ENCODE measurements around the gene SUMO4.

SUMO4 gene

DNA sequence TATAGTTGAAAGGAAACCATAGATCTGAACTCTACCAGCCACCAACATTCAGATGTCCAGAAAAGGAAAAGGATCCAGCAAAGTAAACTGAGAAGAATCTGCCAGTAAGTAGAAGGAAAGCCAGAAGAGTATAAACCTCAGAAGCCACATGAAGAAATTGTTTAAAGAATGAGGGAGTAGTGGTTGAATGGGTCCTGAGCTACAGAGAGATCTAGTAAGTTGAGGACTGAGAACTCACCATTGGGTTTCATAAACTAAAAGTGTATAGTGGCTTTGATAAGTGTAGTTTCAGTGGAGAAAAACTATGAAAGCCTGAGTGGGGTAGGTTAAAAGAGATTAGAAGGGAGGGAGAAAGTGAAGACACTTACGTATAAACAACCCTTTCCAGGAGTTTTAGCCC lies 32.0 kb upstream of the SUMO4 start:
- FAIRE-seq (peak; percentile 61), DNase-seq (ENCODE audit: insufficient read length) (no peak)
- no peak for TF ChIP-seq POLR2A (IDR thresholded peaks at IDR 0.05; ENCODE audit: low read depth, low read length)
- TF ChIP-seq POLR2AphosphoS5 (IDR thresholded peaks at IDR 0.05; ENCODE audit: low read depth, low read length) = no peak
- TF ChIP-seq TAF1 (IDR thresholded peaks at IDR 0.05; ENCODE audit: borderline replicate concordance, low read depth, low read length) = no peak

GRCh38 chr6:149371154-149371553 lies 28.9 kb upstream of the SUMO4 start:
- FAIRE-seq (peak; percentile 63), DNase-seq (ENCODE audit: insufficient read length) (no peak)
- TF ChIP-seq POLR2AphosphoS5 (IDR thresholded peaks at IDR 0.05; ENCODE audit: low read depth, low read length) (no peak), TAF1 (IDR thresholded peaks at IDR 0.05; ENCODE audit: borderline replicate concordance, low read depth, low read length) (no peak), POLR2A (IDR thresholded peaks at IDR 0.05; ENCODE audit: low read depth, low read length) (no peak)

GRCh38 chr6:149372062-149372461 lies 28.0 kb upstream of the SUMO4 start:
- DNase-seq (ENCODE audit: insufficient read length) (no peak), FAIRE-seq (no peak)
- TF ChIP-seq POLR2AphosphoS5 (IDR thresholded peaks at IDR 0.05; ENCODE audit: low read depth, low read length) (no peak), TAF1 (IDR thresholded peaks at IDR 0.05; ENCODE audit: borderline replicate concordance, low read depth, low read length) (no peak), POLR2A (IDR thresholded peaks at IDR 0.05; ENCODE audit: low read depth, low read length) (no peak)

- no peak for TF ChIP-seq POLR2AphosphoS5 (IDR thresholded peaks at IDR 0.05; ENCODE audit: low read depth, low read length)
- TF ChIP-seq POLR2A (IDR thresholded peaks at IDR 0.05; ENCODE audit: low read depth, low read length) = no peak
- TF ChIP-seq TAF1 (IDR thresholded peaks at IDR 0.05; ENCODE audit: borderline replicate concordance, low read depth, low read length) = no peak
- no peak for DNase-seq (ENCODE audit: insufficient read length)
- FAIRE-seq = no peak
These were observed 26.6 kb upstream of the SUMO4 start for GRCh38 chr6:149373511-149373910.

- DNase-seq (ENCODE audit: insufficient read length) (no peak), FAIRE-seq (no peak)
- TF ChIP-seq POLR2AphosphoS5 (IDR thresholded peaks at IDR 0.05; ENCODE audit: low read depth, low read length) = no peak
These were observed 20.1 kb upstream of the SUMO4 start for GRCh38 chr6:149379977-149380376.

DNA sequence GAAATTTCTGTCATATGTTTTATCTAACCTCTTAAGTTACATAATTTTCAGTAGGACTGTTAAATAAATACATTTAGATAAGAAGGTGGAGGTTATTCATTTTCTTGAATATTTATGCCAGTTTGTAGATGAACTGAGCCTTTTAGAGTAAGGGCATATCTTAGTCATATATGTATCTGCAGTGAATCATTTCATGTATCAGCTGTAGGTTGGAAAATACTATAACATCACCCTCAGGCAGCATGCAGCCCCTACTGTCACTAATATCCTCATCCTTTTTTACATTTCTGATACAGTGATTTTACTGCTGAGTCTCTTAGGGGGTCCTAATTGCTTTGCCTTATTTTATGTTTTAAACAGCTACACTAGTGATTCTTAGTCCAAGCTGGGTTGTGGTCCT lies 19.5 kb upstream of the SUMO4 start:
- no peak for FAIRE-seq
- TF ChIP-seq TAF1 (IDR thresholded peaks at IDR 0.05; ENCODE audit: borderline replicate concordance, low read depth, low read length) (no peak), POLR2A (IDR thresholded peaks at IDR 0.05; ENCODE audit: low read depth, low read length) (no peak), POLR2AphosphoS5 (IDR thresholded peaks at IDR 0.05; ENCODE audit: low read depth, low read length) (no peak)
- no peak for DNase-seq (ENCODE audit: insufficient read length)

DNA sequence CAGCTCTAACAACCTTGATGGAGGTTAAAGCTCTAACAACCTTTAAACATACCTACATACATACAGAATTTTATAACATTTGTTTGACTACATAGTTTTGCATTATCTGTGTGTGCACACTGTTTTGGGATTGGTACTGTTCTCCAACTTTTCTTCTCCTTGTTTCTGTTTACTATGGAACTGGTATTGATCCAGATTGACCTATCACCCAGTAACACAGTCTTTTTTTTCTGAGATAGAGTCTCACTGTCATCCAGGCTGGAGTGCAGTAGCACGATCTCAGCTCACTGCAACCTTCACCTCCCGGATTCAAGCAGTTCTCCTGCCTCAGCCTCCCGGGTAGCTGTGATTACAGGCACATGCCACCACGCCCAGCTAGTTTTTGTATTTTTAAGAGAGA lies 16.7 kb upstream of the SUMO4 start:
- TF ChIP-seq POLR2A (IDR thresholded peaks at IDR 0.05; ENCODE audit: low read depth, low read length) (no peak), POLR2AphosphoS5 (IDR thresholded peaks at IDR 0.05; ENCODE audit: low read depth, low read length) (no peak), TAF1 (IDR thresholded peaks at IDR 0.05; ENCODE audit: borderline replicate concordance, low read depth, low read length) (no peak)
- FAIRE-seq (no peak), DNase-seq (ENCODE audit: insufficient read length) (no peak)

DNA sequence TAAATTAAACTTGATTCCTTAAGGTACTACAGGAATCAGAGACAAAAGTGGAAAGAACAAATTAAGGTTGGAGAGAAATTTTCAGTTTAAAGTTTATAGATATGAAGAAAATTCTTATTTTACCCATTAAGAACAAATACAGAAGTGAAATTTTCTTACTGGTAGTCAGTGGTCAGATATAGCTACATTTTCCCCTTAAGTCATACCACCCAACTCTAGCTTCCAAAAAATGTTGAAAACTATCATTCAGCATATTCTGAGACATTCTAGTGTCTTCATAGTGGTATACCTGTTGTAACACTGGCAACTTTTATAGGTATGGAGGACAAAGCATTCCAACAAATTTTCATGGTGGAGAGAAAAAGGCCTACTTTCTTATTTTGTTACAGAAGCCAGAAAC lies 15.6 kb upstream of the SUMO4 start:
- TF ChIP-seq TAF1 (IDR thresholded peaks at IDR 0.05; ENCODE audit: borderline replicate concordance, low read depth, low read length) (no peak), POLR2A (IDR thresholded peaks at IDR 0.05; ENCODE audit: low read depth, low read length) (no peak), POLR2AphosphoS5 (IDR thresholded peaks at IDR 0.05; ENCODE audit: low read depth, low read length) (no peak)
- FAIRE-seq (no peak), DNase-seq (ENCODE audit: insufficient read length) (no peak)

DNA sequence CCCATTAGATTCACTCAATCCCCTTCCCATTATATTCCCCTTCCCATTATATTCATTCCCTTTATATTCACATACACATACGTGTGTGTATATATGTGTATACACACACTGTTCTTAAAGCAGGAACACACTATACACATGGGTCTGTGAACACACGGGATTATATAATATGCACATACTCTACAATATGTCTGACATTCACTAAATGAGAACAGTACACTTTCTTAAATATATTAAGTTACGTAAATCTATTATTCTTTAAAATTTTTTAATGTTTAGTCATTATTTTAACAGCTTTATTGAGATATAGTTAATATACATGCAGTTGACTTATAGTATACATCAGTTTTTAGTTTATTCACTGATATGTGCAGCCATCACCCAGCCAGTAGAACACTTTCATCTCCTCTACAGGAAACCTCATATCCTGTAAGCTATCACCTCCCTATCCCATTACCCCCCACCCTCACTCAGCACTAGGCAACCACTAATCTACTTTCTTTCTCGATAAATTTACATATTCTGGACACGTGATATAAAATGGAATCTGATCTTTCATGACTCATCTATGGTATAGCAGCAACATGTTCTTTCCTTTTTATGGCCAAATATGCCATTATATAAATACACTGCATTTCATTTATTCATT lies 13.9 kb upstream of the SUMO4 start:
- TF ChIP-seq POLR2A (IDR thresholded peaks at IDR 0.05; ENCODE audit: low read depth, low read length) = no peak
- TF ChIP-seq TAF1 (IDR thresholded peaks at IDR 0.05; ENCODE audit: borderline replicate concordance, low read depth, low read length) = no peak
- no peak for TF ChIP-seq POLR2AphosphoS5 (IDR thresholded peaks at IDR 0.05; ENCODE audit: low read depth, low read length)
- FAIRE-seq (no peak), DNase-seq (ENCODE audit: insufficient read length) (no peak)

DNA sequence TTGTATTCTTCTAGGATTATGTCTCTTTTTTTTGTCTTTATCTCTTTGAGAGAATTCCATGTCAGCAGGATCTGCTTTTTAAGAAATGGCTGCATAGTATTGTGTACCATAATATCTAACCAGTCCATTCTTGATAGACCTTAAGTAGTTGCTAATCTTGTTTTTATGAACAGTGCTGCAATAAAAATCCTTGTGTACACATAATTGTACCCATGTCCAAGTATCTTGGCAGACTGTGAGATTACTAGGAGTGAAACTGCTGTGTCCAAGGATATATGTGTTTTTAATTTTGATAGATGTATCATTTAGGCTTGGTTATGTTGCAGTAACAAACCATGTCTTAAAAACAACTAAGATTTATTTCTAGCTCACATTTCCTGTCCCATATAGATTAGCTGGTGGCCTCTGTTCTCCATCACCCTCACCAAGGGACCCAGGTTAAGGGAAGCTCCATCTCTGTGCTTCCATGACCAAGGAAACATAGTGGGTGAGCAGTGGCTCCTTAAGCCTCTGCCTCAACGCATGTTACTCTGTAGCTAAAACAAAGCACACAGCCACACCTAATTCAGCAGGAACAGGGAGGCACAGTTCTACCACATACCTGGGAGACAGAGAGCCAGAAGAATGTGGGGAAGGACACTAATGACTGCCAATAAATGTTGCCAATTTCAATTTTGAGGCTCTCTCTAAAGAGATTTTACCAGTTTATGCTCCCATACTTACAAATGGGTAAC lies 12.1 kb upstream of the SUMO4 start:
- peak; percentile 36 for FAIRE-seq

GRCh38 chr6:149389509-149390297 lies 10.4 kb upstream of the SUMO4 start:
- FAIRE-seq (no peak), DNase-seq (ENCODE audit: insufficient read length) (no peak)
- TF ChIP-seq TAF1 (IDR thresholded peaks at IDR 0.05; ENCODE audit: borderline replicate concordance, low read depth, low read length) (no peak), POLR2AphosphoS5 (IDR thresholded peaks at IDR 0.05; ENCODE audit: low read depth, low read length) (no peak), POLR2A (IDR thresholded peaks at IDR 0.05; ENCODE audit: low read depth, low read length) (no peak)

More for the DNA sequence above, 12.1 kb upstream of the SUMO4 start:
- TF ChIP-seq TAF1 (IDR thresholded peaks at IDR 0.05; ENCODE audit: borderline replicate concordance, low read depth, low read length) (no peak), POLR2A (IDR thresholded peaks at IDR 0.05; ENCODE audit: low read depth, low read length) (no peak), POLR2AphosphoS5 (IDR thresholded peaks at IDR 0.05; ENCODE audit: low read depth, low read length) (no peak)
- DNase-seq (ENCODE audit: insufficient read length) = no peak

Measured in GM12892 (cell line).